ENCODE measurements around the gene PSME3IP1.
"Not testable (repeated sequence)": the region's sequence is repeated elsewhere in the genome, so short reads cannot be mapped to it uniquely, and the experiment has no call there.

GRCh38 chr16:57200321-57200720 lies 14.5 kb upstream of the PSME3IP1 start:
- not testable (repeated sequence) for TF ChIP-seq DPF2 (IDR thresholded peaks at IDR 0.05); THAP7 (CRISPR knock-in tag; IDR thresholded peaks at IDR 0.05); KDM4B (IDR thresholded peaks at IDR 0.05; ENCODE audit: borderline replicate concordance in 2 of 2, low read depth in 1 of 2); CTCF (IDR thresholded peaks at IDR 0.05 in 2 of 3, conservative IDR thresholded peaks at IDR 0.05 in 1 of 3; ENCODE audit: insufficient read depth in 2 of 3, low read depth in 1 of 3, low read length in 3 of 3); CREB5 (CRISPR knock-in tag; IDR thresholded peaks at IDR 0.05); PATZ1 (CRISPR knock-in tag; IDR thresholded peaks at IDR 0.05; ENCODE audit: borderline replicate concordance); ZNF140 (CRISPR knock-in tag; IDR thresholded peaks at IDR 0.05); NRF1 (conservative IDR thresholded peaks at IDR 0.05 in 1 of 2, IDR thresholded peaks at IDR 0.05 in 1 of 2); COPS2 (conservative IDR thresholded peaks at IDR 0.05); ZC3H4 (CRISPR knock-in tag; IDR thresholded peaks at IDR 0.05; ENCODE audit: borderline replicate concordance); ATF6 (CRISPR knock-in tag; IDR thresholded peaks at IDR 0.05)

Data from K562 (cell line).